GM19193 (cell line): Measurements from ENCODE around the gene BRD7.
A peak's percentile ranks its signal among the peaks of the same experiment; 100 is the strongest.

Source experiments
- POLR2A ChIP-seq: IDR thresholded peaks from 4 replicates; pipeline ENCODE4 v1.6.1; 2011; ENCODE audit not compliant: insufficient read depth, insufficient read length; ENCODE audit errors: extremely low read depth

BRD7 gene

DNA sequence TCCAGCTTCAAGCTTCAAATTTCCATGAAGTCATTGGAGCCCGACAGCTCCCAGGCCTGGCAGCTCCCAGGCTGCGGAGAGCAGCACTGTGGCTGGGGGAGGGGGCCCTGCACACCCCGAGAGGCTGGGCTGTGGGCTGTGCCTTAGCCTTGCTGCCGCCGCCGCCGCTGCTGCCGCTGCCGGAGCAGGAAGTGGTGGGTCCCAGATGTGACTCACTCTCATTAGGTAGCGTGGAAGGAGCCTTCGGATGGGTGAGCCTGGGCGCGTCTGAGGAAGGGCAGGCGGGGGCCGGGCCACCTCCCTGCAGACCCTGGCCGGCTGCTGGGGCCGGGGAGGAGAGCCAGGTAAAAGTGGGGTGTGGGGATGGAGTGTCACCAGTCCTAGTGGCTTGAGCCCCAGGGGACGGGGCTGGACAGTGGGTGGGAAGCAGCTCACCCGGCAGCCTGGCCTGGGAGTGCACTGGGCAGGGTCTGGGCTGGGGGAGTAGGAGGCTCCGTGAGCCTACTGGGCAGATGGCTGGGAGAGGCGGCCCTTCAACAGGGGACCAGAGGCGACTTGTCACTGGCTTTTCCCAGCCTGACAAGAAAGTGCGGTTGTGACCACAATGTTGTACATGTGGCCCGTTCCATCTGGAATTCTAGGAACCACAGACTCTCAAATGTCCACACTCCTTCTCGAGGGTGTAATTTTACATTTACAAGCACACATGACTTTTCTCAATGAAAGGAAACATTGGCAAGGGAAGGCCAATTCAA lies 102.3 kb downstream of the BRD7 start, which contains the start of gene ADCY7:
Gene ADCY7, plus strand, starts transcription at position 215 of the 755 bp plus-strand sequence. CDS start 21,629 bp downstream, outside the sequence.
- peak; percentile 67 for TF ChIP-seq POLR2A
